Ectodermal cell (in vitro differentiated cells): ENCODE measurements around the gene C5.
"Not testable (repeated sequence)": the region's sequence is repeated elsewhere in the genome, so short reads cannot be mapped to it uniquely, and the experiment has no call there.

Experiments used
- H3K27ac ChIP-seq: 2 replicates; pipeline ENCODE4 v1.7.0; 2013; ENCODE audit warnings: mild to moderate bottlenecking, low read depth, low read length; ENCODE audit not compliant: insufficient read depth, poor library complexity, severe bottlenecking
- H3K27me3 ChIP-seq: 2 replicates; pipeline ENCODE4 v1.7.0; 2013; ENCODE audit warnings: mild to moderate bottlenecking, low read length; ENCODE audit not compliant: insufficient read depth, control insufficient read depth, poor library complexity, severe bottlenecking
- H3K36me3 ChIP-seq: one replicate; pipeline ENCODE4 v1.7.0; 2013; ENCODE audit warnings: low read length; ENCODE audit not compliant: control insufficient read depth, insufficient read depth
- H3K4me1 ChIP-seq: one replicate; pipeline ENCODE4 v1.7.0; 2013; ENCODE audit warnings: low read length; ENCODE audit not compliant: control insufficient read depth, insufficient read depth
- H3K4me3 ChIP-seq: 2 replicates; pipeline ENCODE4 v1.7.0; 2013; ENCODE audit warnings: low read depth, low read length, control low read depth; ENCODE audit not compliant: insufficient read depth
- H3K9me3 ChIP-seq: 2 replicates; pipeline ENCODE4 v1.7.0; 2013; ENCODE audit warnings: mild to moderate bottlenecking, low read length, moderate library complexity; ENCODE audit not compliant: control insufficient read depth
- WGBS, 2 experiments: methylation state at CpG; one replicate each; pipeline ENCODE4 v1.1.7; 2013; ENCODE audit warnings: missing lambda C conversion rate in 2 of 2; 5-methylcytosine and 5-hydroxymethylcytosine counted together

C5 gene

DNA sequence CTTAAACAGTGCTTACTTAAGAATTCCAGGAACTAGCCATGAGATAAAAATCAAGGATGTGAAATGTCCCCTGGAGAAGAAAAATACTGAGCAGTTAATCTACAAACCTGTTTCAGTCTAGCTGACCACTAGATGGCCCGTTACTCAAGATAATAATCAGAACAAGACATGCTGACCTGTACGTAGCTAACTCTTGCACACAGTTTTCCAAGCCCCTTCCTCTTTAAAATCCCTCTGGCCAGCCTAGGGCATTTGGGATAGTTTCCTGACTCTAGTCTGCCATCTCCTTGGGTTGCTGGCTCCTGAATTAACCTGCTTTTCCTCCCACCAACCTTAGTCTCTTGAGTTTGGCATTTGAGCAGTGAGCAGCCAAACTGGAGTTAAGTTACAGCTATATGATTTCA, 64.3 kb downstream of the C5 start:
- no peaks in the 10 kb centered on the region for H3K9me3 ChIP-seq
- no peaks in the 10 kb centered on the region for H3K27me3 ChIP-seq
- H3K4me3 ChIP-seq, result no peak overlapping the region
- H3K36me3 ChIP-seq, result no peaks in the 10 kb centered on the region
- H3K27ac ChIP-seq, result no peak overlapping the region
- no peaks in the 10 kb centered on the region for H3K4me1 ChIP-seq
- whole genome bisulfite sequencing, 2 experiments, result 17 to 21% methylated on average over 2 of the region's 2 CpGs

DNA sequence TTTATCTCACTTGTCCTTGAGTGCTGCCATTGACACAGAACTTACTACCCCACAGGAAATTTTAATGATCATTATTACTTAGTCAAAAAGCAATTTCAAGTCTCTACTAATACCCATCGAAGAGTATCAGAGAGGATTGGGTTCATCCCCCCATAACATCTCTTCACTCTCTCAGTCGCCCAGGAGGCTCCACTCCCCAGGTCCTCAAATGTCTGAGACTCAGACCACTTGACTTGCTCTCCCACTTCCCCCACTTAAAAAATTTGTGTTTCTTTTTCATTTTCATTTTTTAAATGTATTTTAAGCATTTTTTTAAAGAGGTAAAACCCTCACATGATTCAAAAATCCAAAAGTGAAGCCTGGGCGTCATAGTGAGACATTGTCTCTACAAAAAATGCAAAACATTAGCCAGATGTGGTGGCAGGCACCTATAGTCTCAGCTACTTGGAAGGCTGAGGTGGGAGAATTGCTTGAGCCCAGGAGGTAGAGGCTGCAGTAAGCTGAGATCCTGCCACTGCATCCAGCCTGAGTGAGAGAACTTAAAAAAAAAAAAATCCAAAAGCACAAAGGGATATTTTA, 66.7 kb downstream of the C5 start:
- WGBS, 2 experiments, result 83 to 89% methylated on average over 3 of the region's 3 CpGs
- no peaks in the 10 kb centered on the region for H3K4me1 ChIP-seq
- H3K36me3 ChIP-seq, result no peaks in the 10 kb centered on the region
- H3K27me3 ChIP-seq, result no peaks in the 10 kb centered on the region
- no peak overlapping the region for H3K4me3 ChIP-seq
- no peaks in the 10 kb centered on the region for H3K9me3 ChIP-seq
- H3K27ac ChIP-seq, result no peak overlapping the region

- Histone ChIP-seq H3K4me3 (no peak overlapping the region), H3K9me3 (no peaks in the 10 kb centered on the region), H3K27ac (no peak overlapping the region), H3K4me1 (no peaks in the 10 kb centered on the region), H3K36me3 (no peaks in the 10 kb centered on the region), H3K27me3 (no peaks in the 10 kb centered on the region)
- 91 to 100% methylated on average over 2 to 3 of the region's 3 CpGs for WGBS, 2 experiments
Measured at GRCh38 chr9:120982836-120983235, 67.2 kb downstream of the C5 start.

GRCh38 chr9:120980951-120981350, 69.1 kb downstream of the C5 start:
- Histone ChIP-seq H3K27me3 (no peaks in the 10 kb centered on the region), H3K4me3 (no peak overlapping the region)
- WGBS, 2 experiments, result 89 to 92% methylated on average over 3 of the region's 3 CpGs

DNA sequence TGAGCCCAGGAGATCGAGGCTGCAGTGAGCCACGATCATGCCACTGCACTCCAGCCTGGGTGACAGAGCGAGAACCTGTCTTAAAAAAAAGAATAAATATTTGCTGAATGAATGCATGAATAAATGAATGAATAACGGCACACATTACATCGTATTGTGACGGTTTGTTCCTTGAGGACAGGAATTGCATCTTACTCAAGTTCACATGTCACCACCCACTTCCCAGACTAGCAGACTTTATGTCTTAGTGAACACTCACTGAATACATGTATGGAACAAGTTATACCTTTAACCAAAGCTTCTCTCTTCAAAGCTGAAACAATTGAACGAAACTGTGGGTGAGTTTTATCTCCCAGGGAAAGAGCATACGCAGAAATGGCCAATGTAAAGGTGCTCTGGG, 70.3 kb downstream of the C5 start:
- no peak overlapping the region for H3K4me3 ChIP-seq
- H3K27ac ChIP-seq, result no peak overlapping the region
- H3K36me3 ChIP-seq, result no peaks in the 10 kb centered on the region
- H3K4me1 ChIP-seq, result no peaks in the 10 kb centered on the region
- no peaks in the 10 kb centered on the region for H3K9me3 ChIP-seq
- no peaks in the 10 kb centered on the region for H3K27me3 ChIP-seq
- 88 to 97% methylated on average over 8 of the region's 8 CpGs for WGBS, 2 experiments

More at GRCh38 chr9:120980951-120981350, 69.1 kb downstream of the C5 start:
- Histone ChIP-seq H3K9me3 (no peaks in the 10 kb centered on the region), H3K27ac (no peak overlapping the region), H3K36me3 (no peaks in the 10 kb centered on the region), H3K4me1 (no peaks in the 10 kb centered on the region)

DNA sequence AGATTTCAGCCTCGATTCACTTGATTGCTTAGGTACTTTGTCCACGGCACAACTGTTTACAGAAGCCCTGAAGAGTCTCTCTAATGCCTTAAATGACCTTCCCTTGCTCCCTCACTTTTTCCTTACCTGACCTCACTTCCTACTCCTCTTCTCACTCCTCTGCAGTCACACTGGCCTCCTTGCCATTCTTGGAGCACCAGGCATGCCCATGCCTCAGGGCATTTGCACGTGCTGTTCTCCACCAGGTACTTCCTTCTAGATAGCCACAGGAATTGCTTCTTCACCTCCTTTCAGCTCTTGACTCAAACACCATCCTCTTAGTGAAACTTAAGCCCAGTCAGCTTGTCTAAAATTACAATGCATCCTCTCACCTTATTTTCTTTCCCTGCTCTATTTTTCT, 71.1 kb downstream of the C5 start:
- Histone ChIP-seq H3K27me3 (no peaks in the 10 kb centered on the region), H3K9me3 (no peaks in the 10 kb centered on the region), H3K4me3 (no peak overlapping the region), H3K4me1 (no peaks in the 10 kb centered on the region), H3K36me3 (no peaks in the 10 kb centered on the region), H3K27ac (no peak overlapping the region)
- 88 to 92% methylated on average over 3 of the region's 3 CpGs for WGBS, 2 experiments

DNA sequence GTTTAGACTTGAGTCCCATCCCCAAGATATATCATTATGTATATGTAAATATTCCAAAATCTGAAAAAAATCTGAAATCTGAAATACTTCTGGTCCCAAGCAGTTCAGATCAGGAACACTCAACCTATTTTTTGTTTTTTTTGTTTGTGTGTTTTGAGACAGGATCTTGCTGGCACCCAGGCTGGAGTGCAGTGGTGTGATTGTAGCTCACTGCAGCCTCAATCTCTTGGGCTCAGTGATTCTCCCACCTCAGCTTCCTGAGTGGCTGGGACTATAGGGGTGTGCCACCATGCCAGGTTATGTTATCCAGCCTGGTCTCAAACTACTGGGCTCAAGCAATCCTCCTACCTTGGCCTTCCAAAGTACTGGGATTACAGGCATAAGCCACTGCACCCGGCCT, 72.8 kb downstream of the C5 start:
- Histone ChIP-seq H3K36me3 (no peaks in the 10 kb centered on the region), H3K9me3 (no peaks in the 10 kb centered on the region), H3K27me3 (no peaks in the 10 kb centered on the region), H3K4me1 (no peaks in the 10 kb centered on the region), H3K27ac (no peak overlapping the region), H3K4me3 (no peak overlapping the region)
- 88 to 90% methylated on average over 1 of the region's 1 CpG for WGBS, 2 experiments

DNA sequence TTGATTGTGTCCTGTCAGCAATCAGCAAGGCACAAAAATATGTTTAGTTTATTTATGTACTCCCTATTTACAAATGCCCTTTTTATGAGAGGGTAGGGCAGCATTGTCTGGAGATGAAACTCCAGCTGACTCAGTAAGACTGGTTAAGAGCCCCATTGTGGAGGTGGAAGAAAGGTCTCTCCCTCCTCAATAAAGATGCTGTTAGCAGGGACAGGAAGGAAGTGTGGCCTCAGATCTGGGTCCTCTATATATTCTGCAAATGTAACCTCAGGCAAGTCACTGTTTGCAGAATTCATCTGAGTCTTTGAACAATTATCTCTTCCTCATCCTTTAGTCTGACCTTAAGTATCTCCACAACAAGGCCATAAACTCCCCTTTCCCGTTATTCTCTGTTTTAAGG, 75.2 kb downstream of the C5 start:
- Histone ChIP-seq H3K36me3 (no peaks in the 10 kb centered on the region), H3K27ac (no peak overlapping the region), H3K4me1 (no peaks in the 10 kb centered on the region), H3K9me3 (no peaks in the 10 kb centered on the region), H3K27me3 (no peaks in the 10 kb centered on the region), H3K4me3 (no peak overlapping the region)
- WGBS, 2 experiments, result 73 to 100% methylated on average over 1 of the region's 1 CpG

GRCh38 chr9:120974181-120974580, 75.9 kb downstream of the C5 start:
- no peaks in the 10 kb centered on the region for H3K27me3 ChIP-seq
- no peaks in the 10 kb centered on the region for H3K4me1 ChIP-seq
- WGBS, 2 experiments, result 94 to 96% methylated on average over 2 of the region's 2 CpGs
- H3K36me3 ChIP-seq, result no peaks in the 10 kb centered on the region
- H3K9me3 ChIP-seq, result no peaks in the 10 kb centered on the region
- no peak overlapping the region for H3K4me3 ChIP-seq
- no peak overlapping the region for H3K27ac ChIP-seq

- Histone ChIP-seq H3K4me3 (no peak overlapping the region), H3K27me3 (no peaks in the 10 kb centered on the region), H3K9me3 (no peaks in the 10 kb centered on the region), H3K27ac (no peak overlapping the region), H3K4me1 (no peaks in the 10 kb centered on the region), H3K36me3 (no peaks in the 10 kb centered on the region)
Measured at GRCh38 chr9:120971938-120972337, 78.1 kb downstream of the C5 start.

DNA sequence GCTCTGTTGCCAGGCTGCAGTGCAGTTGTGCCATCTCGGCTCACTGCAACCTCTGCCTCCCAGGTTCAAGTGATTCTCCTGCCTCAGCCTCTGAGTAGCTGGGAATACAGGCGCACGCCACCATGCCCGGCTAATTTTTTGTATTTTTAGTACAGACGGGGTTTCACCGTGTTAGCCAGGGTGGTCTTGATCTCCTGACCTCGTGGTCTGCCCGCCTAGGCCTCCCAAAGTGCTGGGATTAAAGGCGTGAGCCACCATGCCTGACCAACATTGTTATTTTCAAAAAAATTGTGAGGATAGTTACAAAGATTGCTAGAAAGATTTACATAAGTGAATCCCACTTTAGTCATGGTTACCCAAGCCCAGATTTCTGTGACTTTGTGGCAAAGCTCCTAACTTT, 78.6 kb downstream of the C5 start:
- not testable (repeated sequence) for H3K4me1 ChIP-seq, H3K27ac ChIP-seq, H3K9me3 ChIP-seq, H3K27me3 ChIP-seq, H3K4me3 ChIP-seq, H3K36me3 ChIP-seq
- 93 to 95% methylated on average over 9 of the region's 9 CpGs for WGBS, 2 experiments
